HL-60/S4 (cell line): Measurements from ENCODE around the gene CNPY3.
"Not testable (repeated sequence)": the region's sequence is repeated elsewhere in the genome, so short reads cannot be mapped to it uniquely, and the experiment has no call there.

Experiments used
- in situ Hi-C: fragments of 300-500 bp; cut with MboI; formaldehyde crosslinking; loops from 2 replicates; pipeline ENCODE4 v1.14.3; 2022; ENCODE audit warnings: low sequenced_read_pairs

The CNPY3 gene

GRCh38 chr6:42914546-42914945 is 14.7 kb upstream of the CNPY3 start:
- in situ Hi-C loops = no loop called here

GRCh38 chr6:42915732-42916131 is 13.5 kb upstream of the CNPY3 start, which contains the start of gene PTCRA:
PTCRA (plus strand) TSS chr6:42916053; CDS start chr6:42916070, 17 bp downstream.
- in situ Hi-C loops = no loop called here

GRCh38 chr6:42916288-42916687 is 13.0 kb upstream of the CNPY3 start:
- in situ Hi-C loops = no loop called here

GRCh38 chr6:42921801-42922200 is 7.5 kb upstream of the CNPY3 start:
- in situ Hi-C loops = no loop called here

- in situ Hi-C loops = no loop called here
Observed at GRCh38 chr6:42923666-42924065, 5.6 kb upstream of the CNPY3 start.

- in situ Hi-C loops = no loop called here
Observed at GRCh38 chr6:42925248-42925857, 3.9 kb upstream of the CNPY3 start.

GRCh38 chr6:42929821-42930360 is 611 bp downstream of the CNPY3 start:
- in situ Hi-C loops = no loop called here

- in situ Hi-C loops = no loop called here
Observed at GRCh38 chr6:42932412-42932811, 3.1 kb downstream of the CNPY3 start.

GRCh38 chr6:42933205-42933604 is 3.9 kb downstream of the CNPY3 start:
- in situ Hi-C loops = no loop called here

- in situ Hi-C loops = no loop called here
Observed at GRCh38 chr6:42935322-42935721, 6.0 kb downstream of the CNPY3 start.

- in situ Hi-C loops = no loop called here
Observed at GRCh38 chr6:42936398-42936797, 7.1 kb downstream of the CNPY3 start.

- in situ Hi-C loops = no loop called here
Observed at GRCh38 chr6:42937548-42938427, 8.5 kb downstream of the CNPY3 start.

GRCh38 chr6:42938428-42938796 is 9.1 kb downstream of the CNPY3 start:
- in situ Hi-C loops = no loop called here

GRCh38 chr6:42938987-42939809 is 9.9 kb downstream of the CNPY3 start:
- in situ Hi-C loops = no loop called here

- in situ Hi-C loops = no loop called here
Observed at GRCh38 chr6:42939810-42940167, 10.5 kb downstream of the CNPY3 start.

- in situ Hi-C loops = no loop called here
Observed at GRCh38 chr6:42940493-42941045, 11.3 kb downstream of the CNPY3 start.

- in situ Hi-C loops = not testable (repeated sequence)
Observed at GRCh38 chr6:42941356-42941755, 12.1 kb downstream of the CNPY3 start.

GRCh38 chr6:42942444-42942843 is 13.2 kb downstream of the CNPY3 start:
- in situ Hi-C loops = no loop called here

- in situ Hi-C loops = no loop called here
Observed at GRCh38 chr6:42947950-42948349, 18.7 kb downstream of the CNPY3 start.

GRCh38 chr6:42952389-42952788 is 23.1 kb downstream of the CNPY3 start:
- in situ Hi-C loops = no loop called here

- in situ Hi-C loops = not testable (repeated sequence)
Observed at GRCh38 chr6:42954405-42954804, 25.1 kb downstream of the CNPY3 start.
